ENCODE measurements around the gene ACTL6A. TPM values are rescaled to one million over a fixed set of nuclear protein-coding genes. Genes with fewer than 3 reads are reported as not detected.

ACTL6A gene
- total and polyA plus RNA-seq, 8 donors = 14.7 to 63.1 (median 43.5) TPM

DNA sequence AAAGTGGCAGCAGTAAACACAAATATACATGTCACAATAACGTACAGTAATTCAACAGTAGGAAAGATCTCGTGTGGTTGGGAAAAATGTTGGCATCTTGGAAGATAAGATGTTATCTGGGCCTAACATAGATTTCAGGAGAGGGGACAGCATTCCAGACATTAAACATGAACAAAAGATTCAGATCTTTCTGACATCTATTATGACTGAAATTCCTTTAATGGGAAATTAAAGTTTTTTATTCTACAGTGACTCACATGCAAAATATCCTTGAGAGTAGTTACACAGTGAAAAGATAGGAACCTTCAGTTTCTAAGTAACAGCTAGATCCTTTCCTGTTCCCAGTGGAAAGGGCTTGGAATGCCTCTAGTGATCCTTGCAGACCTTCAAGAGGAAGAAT, 51.1 kb downstream of the ACTL6A start:
- DNase-seq = no peak
- H3K27ac ChIP-seq = no peak overlapping the region
- TF ChIP-seq, protein P1, sequence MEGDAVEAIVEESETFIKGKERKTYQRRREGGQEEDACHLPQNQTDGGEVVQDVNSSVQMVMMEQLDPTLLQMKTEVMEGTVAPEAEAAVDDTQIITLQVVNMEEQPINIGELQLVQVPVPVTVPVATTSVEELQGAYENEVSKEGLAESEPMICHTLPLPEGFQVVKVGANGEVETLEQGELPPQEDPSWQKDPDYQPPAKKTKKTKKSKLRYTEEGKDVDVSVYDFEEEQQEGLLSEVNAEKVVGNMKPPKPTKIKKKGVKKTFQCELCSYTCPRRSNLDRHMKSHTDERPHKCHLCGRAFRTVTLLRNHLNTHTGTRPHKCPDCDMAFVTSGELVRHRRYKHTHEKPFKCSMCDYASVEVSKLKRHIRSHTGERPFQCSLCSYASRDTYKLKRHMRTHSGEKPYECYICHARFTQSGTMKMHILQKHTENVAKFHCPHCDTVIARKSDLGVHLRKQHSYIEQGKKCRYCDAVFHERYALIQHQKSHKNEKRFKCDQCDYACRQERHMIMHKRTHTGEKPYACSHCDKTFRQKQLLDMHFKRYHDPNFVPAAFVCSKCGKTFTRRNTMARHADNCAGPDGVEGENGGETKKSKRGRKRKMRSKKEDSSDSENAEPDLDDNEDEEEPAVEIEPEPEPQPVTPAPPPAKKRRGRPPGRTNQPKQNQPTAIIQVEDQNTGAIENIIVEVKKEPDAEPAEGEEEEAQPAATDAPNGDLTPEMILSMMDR (IDR thresholded peaks at IDR 0.05) = no peak
- no peak for TF ChIP-seq EP300 (IDR thresholded peaks at IDR 0.05)
- TF ChIP-seq POLR2AphosphoS5 (IDR thresholded peaks at IDR 0.05) = no peak
- no peak for TF ChIP-seq POLR2A (IDR thresholded peaks at IDR 0.05)
- H3K27me3 ChIP-seq = no peaks in the 10 kb centered on the region
- H3K36me3 ChIP-seq = peaks cover 9 to 51% (median 36%) of the 10 kb centered on the region in 4 donors
- H3K9me3 ChIP-seq = no peaks in the 10 kb centered on the region
- H3K4me1 ChIP-seq = peaks cover 0 to 31% (median 13%) of the 10 kb centered on the region in 4 donors
- WGBS, 5 donors = 22 to 50% (median 39%) methylated on average over 2 of the region's 2 CpGs
- intact Hi-C loops (cut with DNase I; ENCODE audit: low total_unique reads) = no loop called here
- no peak overlapping the region for H3K4me3 ChIP-seq

DNA sequence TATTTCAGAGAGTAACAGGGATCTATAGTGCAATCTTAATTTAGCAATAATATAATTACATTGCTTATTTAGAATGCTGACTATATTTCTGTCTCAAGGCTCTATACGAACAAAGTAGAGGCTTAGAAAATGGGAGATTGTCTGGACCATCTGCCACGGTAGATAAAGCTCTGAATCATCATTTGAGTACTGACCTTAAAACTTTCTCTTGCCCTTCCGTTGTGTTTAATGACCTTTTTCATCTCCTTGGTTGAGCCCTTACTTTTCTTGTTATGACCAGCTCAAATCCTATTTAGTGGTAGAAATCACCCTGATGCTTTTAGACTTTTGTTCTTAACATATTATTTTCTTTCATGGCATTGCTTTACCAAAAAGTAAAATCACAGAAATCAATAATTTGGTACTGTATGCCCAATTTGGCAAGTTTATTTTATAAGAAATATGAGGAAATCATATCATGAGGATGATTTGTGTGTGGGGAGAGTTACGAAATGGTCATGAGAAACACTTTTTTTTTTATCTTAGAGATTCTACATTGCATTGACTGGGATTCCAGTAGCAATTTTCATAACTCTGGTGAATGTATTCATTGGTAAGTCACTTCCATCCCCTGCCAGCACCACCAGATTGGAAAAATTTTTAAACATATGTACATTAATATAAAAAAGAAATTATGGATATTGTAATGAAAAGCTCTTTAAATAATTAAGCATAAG, 52.9 kb downstream of the ACTL6A start:
- DNase-seq = no peak
- intact Hi-C loops (cut with DNase I; ENCODE audit: low total_unique reads) = no loop called here
- no peak for TF ChIP-seq POLR2AphosphoS5 (IDR thresholded peaks at IDR 0.05)
- TF ChIP-seq, protein P1 (IDR thresholded peaks at IDR 0.05) = no peak
- no peak for TF ChIP-seq POLR2A (IDR thresholded peaks at IDR 0.05)
- TF ChIP-seq EP300 (IDR thresholded peaks at IDR 0.05) = no peak
- no peak overlapping the region for H3K4me3 ChIP-seq
- H3K36me3 ChIP-seq = peaks cover 15 to 48% (median 41%) of the 10 kb centered on the region in 4 donors
- WGBS, 5 donors = 82 to 91% (median 88%) methylated on average over 4 of the region's 4 CpGs
- H3K9me3 ChIP-seq = no peaks in the 10 kb centered on the region
- no peak overlapping the region for H3K27ac ChIP-seq
- H3K4me1 ChIP-seq = peaks cover 0 to 22% (median 10%) of the 10 kb centered on the region in 4 donors
- H3K27me3 ChIP-seq = no peaks in the 10 kb centered on the region

GRCh38 chr3:179622023-179622422, 59.3 kb downstream of the ACTL6A start:
- Histone ChIP-seq H3K4me1 (no peaks in the 10 kb centered on the region), H3K4me3 (no peak overlapping the region), H3K27me3 (no peaks in the 10 kb centered on the region), H3K27ac (no peak overlapping the region), H3K36me3 (peaks cover 32 to 90% (median 87%) of the 10 kb centered on the region in 4 donors), H3K9me3 (no peaks in the 10 kb centered on the region)
- DNase-seq = no peak
- intact Hi-C loops (cut with DNase I; ENCODE audit: low total_unique reads) = no loop called here
- 87 to 99% (median 93%) methylated on average over 2 of the region's 2 CpGs for WGBS, 5 donors
- TF ChIP-seq POLR2AphosphoS5 (IDR thresholded peaks at IDR 0.05) (no peak), EP300 (IDR thresholded peaks at IDR 0.05) (no peak)

DNA sequence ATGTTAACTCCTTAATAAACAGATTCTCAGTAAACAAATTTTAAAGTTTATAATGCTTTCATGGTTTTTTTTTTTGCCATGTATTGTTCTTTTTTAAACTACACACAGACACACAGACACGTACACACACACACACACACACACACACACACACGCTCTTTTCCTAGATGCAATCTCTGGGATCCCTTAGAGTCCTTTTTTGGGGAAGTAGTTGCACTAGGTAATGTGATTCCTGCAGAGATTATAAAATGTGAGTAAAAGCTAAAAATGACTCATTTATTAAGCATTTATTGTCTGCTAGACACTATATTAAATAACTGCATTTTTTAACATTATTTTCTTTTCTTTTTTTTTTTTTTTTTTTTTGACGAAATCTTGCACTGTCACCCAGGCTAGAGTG, 61.7 kb downstream of the ACTL6A start:
- Histone ChIP-seq H3K9me3 (no peaks in the 10 kb centered on the region), H3K36me3 (peaks cover 19 to 67% (median 64%) of the 10 kb centered on the region in 4 donors), H3K27me3 (no peaks in the 10 kb centered on the region), H3K4me1 (no peaks in the 10 kb centered on the region), H3K27ac (no peak overlapping the region), H3K4me3 (no peak overlapping the region)
- no peak for DNase-seq
- intact Hi-C loops (cut with DNase I; ENCODE audit: low total_unique reads) = no loop called here
- 77 to 92% (median 87%) methylated on average over 3 of the region's 3 CpGs for WGBS, 5 donors
- TF ChIP-seq EP300 (IDR thresholded peaks at IDR 0.05) (no peak), POLR2AphosphoS5 (IDR thresholded peaks at IDR 0.05) (no peak), POLR2A (IDR thresholded peaks at IDR 0.05) (no peak)
- TF ChIP-seq, protein P1 (IDR thresholded peaks at IDR 0.05) = no peak
